ENCODE measurements around the gene OR2A25.

Gene OR2A25

GRCh38 chr7:144074374-144074773, 4.8 kb downstream of the OR2A25 start:
- DNase-seq (ENCODE audit: low read depth), result no peak

- no peak for DNase-seq (ENCODE audit: low read depth)
These were observed 16.4 kb downstream of the OR2A25 start, which contains the start of gene OR2A12 for GRCh38 chr7:144085978-144086377. Gene OR2A12, plus strand, starts transcription at chr7:144086278. Its CDS starts 8,830 bp downstream, at chr7:144095108.

- DNase-seq (ENCODE audit: low read depth), result no peak
These were observed 17.1 kb downstream of the OR2A25 start for GRCh38 chr7:144086730-144087129.

GRCh38 chr7:144087230-144087629, 17.6 kb downstream of the OR2A25 start:
- DNase-seq (ENCODE audit: low read depth), result no peak

- DNase-seq (ENCODE audit: low read depth), result no peak
These were observed 21.1 kb downstream of the OR2A25 start for GRCh38 chr7:144090667-144091066.

GRCh38 chr7:144098776-144099175, 29.2 kb downstream of the OR2A25 start:
- DNase-seq (ENCODE audit: low read depth), result no peak

- no peak for DNase-seq (ENCODE audit: low read depth)
These were observed 31.0 kb downstream of the OR2A25 start for GRCh38 chr7:144100607-144101006.

- no peak for DNase-seq (ENCODE audit: low read depth)
These were observed 32.4 kb downstream of the OR2A25 start for GRCh38 chr7:144102041-144102440.

- no peak for DNase-seq (ENCODE audit: low read depth)
These were observed 35.6 kb downstream of the OR2A25 start for GRCh38 chr7:144105211-144105610.

GRCh38 chr7:144109283-144109682, 39.7 kb downstream of the OR2A25 start, which contains the start of gene OR2A2:
Gene OR2A2, plus strand, starts transcription at chr7:144109583. Its CDS starts 0 bp downstream, at chr7:144109583.
- no peak for DNase-seq (ENCODE audit: low read depth)

- no peak for DNase-seq (ENCODE audit: low read depth)
These were observed 40.7 kb downstream of the OR2A25 start for GRCh38 chr7:144110272-144110671.

GRCh38 chr7:144113651-144114050, 44.0 kb downstream of the OR2A25 start:
- DNase-seq (ENCODE audit: low read depth), result no peak

- DNase-seq (ENCODE audit: low read depth), result no peak
These were observed 48.7 kb downstream of the OR2A25 start for GRCh38 chr7:144118341-144118740.

GRCh38 chr7:144122876-144123275, 53.3 kb downstream of the OR2A25 start, which contains the start of gene OR2A14:
Gene OR2A14, plus strand, starts transcription at chr7:144123176. Its CDS starts 5,937 bp downstream, at chr7:144129113.
- DNase-seq (ENCODE audit: low read depth), result no peak
